Liver (tissue), 3 donors: ENCODE data around the gene ACTN2.

Experiments used
- RAD21 ChIP-seq, 2 donors: IDR thresholded peaks; 2 replicates each; pipeline ENCODE4 v1.6.1; 2016; ENCODE audit warnings: antibody characterized with exemption in 2 of 2, mild to moderate bottlenecking in 2 of 2
- TAF1 ChIP-seq: conservative IDR thresholded peaks from 2 replicates; pipeline ENCODE4 v1.6.1; 2016; ENCODE audit warnings: antibody characterized with exemption, mild to moderate bottlenecking
- YY1 ChIP-seq: IDR thresholded peaks from 2 replicates; pipeline ENCODE4 v1.6.1; 2016; ENCODE audit warnings: antibody characterized with exemption, mild to moderate bottlenecking
- TF ChIP-seq, protein P1 (sequence below): fragments of 150-350 bp; IDR thresholded peaks from 2 replicates; pipeline ENCODE4 v1.5.1; 2017; ENCODE audit warnings: improper control_type of control experiment, low read depth, low read length; ENCODE audit not compliant: missing input control
- TF ChIP-seq, protein P2 (sequence below): IDR thresholded peaks from 2 replicates; pipeline ENCODE4 v1.6.1; 2016; ENCODE audit warnings: antibody characterized with exemption, mild to moderate bottlenecking
- TF ChIP-seq, protein P3 (sequence below): IDR thresholded peaks from 2 replicates; pipeline ENCODE4 v1.6.1; 2016; ENCODE audit warnings: antibody characterized with exemption
- donor health status: healthy.
- donor health status: healthy.

DNA sequence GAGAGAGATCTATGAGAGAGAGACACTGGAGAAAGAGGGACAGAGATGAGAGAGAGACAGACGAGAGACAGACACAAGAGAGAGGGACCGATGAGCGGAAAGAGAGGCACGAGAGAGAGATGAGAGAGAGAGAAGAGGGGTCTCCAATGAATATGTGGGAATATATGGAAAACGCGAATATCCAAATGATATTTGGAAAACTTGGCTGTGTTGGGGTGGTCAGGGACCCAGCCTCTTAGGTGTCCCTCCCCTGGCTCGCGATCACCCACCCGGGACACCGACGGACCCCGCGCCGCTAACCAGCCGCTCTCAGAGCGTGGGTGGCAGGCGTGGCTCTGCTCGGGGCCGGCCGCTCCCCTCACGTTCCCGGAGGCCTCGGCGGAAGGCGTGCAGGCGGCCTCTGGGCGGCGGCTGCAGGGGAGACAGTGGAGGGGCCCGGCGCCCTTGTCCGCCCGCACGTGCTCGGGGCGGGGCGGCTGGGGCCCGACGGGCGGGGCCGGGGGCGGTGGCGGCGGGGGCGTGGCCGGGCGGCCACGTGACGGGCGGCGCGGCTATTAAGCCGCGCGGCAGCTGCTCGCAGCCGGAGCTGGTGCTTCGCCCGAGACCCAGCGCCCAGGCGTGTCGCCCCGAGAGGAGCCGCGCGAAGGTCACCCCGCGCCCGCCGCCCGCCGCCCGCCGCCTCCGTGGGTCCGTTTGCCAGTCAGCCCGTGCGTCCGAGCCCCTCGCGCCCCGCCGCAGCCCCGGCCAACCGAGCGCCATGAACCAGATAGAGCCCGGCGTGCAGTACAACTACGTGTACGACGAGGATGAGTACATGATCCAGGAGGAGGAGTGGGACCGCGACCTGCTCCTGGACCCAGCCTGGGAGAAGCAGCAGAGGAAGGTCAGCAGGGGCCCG lies at the start of gene ACTN2:
- TF ChIP-seq, protein P1, sequence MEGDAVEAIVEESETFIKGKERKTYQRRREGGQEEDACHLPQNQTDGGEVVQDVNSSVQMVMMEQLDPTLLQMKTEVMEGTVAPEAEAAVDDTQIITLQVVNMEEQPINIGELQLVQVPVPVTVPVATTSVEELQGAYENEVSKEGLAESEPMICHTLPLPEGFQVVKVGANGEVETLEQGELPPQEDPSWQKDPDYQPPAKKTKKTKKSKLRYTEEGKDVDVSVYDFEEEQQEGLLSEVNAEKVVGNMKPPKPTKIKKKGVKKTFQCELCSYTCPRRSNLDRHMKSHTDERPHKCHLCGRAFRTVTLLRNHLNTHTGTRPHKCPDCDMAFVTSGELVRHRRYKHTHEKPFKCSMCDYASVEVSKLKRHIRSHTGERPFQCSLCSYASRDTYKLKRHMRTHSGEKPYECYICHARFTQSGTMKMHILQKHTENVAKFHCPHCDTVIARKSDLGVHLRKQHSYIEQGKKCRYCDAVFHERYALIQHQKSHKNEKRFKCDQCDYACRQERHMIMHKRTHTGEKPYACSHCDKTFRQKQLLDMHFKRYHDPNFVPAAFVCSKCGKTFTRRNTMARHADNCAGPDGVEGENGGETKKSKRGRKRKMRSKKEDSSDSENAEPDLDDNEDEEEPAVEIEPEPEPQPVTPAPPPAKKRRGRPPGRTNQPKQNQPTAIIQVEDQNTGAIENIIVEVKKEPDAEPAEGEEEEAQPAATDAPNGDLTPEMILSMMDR, result no peak
- TF ChIP-seq, protein P2, sequence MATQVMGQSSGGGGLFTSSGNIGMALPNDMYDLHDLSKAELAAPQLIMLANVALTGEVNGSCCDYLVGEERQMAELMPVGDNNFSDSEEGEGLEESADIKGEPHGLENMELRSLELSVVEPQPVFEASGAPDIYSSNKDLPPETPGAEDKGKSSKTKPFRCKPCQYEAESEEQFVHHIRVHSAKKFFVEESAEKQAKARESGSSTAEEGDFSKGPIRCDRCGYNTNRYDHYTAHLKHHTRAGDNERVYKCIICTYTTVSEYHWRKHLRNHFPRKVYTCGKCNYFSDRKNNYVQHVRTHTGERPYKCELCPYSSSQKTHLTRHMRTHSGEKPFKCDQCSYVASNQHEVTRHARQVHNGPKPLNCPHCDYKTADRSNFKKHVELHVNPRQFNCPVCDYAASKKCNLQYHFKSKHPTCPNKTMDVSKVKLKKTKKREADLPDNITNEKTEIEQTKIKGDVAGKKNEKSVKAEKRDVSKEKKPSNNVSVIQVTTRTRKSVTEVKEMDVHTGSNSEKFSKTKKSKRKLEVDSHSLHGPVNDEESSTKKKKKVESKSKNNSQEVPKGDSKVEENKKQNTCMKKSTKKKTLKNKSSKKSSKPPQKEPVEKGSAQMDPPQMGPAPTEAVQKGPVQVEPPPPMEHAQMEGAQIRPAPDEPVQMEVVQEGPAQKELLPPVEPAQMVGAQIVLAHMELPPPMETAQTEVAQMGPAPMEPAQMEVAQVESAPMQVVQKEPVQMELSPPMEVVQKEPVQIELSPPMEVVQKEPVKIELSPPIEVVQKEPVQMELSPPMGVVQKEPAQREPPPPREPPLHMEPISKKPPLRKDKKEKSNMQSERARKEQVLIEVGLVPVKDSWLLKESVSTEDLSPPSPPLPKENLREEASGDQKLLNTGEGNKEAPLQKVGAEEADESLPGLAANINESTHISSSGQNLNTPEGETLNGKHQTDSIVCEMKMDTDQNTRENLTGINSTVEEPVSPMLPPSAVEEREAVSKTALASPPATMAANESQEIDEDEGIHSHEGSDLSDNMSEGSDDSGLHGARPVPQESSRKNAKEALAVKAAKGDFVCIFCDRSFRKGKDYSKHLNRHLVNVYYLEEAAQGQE, result no peak
- no peak for TF ChIP-seq YY1
- TF ChIP-seq TAF1, result no peak
- TF ChIP-seq RAD21 (IDR thresholded peaks at IDR 0.05), result no peak
- TF ChIP-seq, protein P3, sequence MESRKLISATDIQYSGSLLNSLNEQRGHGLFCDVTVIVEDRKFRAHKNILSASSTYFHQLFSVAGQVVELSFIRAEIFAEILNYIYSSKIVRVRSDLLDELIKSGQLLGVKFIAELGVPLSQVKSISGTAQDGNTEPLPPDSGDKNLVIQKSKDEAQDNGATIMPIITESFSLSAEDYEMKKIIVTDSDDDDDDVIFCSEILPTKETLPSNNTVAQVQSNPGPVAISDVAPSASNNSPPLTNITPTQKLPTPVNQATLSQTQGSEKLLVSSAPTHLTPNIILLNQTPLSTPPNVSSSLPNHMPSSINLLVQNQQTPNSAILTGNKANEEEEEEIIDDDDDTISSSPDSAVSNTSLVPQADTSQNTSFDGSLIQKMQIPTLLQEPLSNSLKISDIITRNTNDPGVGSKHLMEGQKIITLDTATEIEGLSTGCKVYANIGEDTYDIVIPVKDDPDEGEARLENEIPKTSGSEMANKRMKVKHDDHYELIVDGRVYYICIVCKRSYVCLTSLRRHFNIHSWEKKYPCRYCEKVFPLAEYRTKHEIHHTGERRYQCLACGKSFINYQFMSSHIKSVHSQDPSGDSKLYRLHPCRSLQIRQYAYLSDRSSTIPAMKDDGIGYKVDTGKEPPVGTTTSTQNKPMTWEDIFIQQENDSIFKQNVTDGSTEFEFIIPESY, result no peak
